Subcutaneous abdominal adipose tissue (tissue), 5 donors: ENCODE data around the gene USP6NL.

Experiments
- H3K27ac ChIP-seq: one replicate; pipeline ENCODE4 v1.7.0; 2013; ENCODE audit warnings: low read depth, mild to moderate bottlenecking, inconsistent platforms, low read length, moderate library complexity
- H3K27me3 ChIP-seq, 5 donors: one replicate each; pipeline ENCODE4 v1.7.0; 2013; ENCODE audit warnings: low read length in 5 of 5, inconsistent platforms in 1 of 5; ENCODE audit not compliant: control insufficient read depth in 5 of 5, insufficient read depth in 4 of 5
- H3K36me3 ChIP-seq, 5 donors: one replicate each; pipeline ENCODE4 v1.7.0; 2013; ENCODE audit warnings: low read length in 5 of 5; ENCODE audit not compliant: control insufficient read depth in 5 of 5, insufficient read depth in 5 of 5
- H3K4me1 ChIP-seq, 5 donors: one replicate each; pipeline ENCODE4 v1.7.0; 2013; ENCODE audit warnings: low read length in 5 of 5, mild to moderate bottlenecking in 3 of 5, moderate library complexity in 1 of 5; ENCODE audit not compliant: control insufficient read depth in 5 of 5, insufficient read depth in 5 of 5
- H3K4me3 ChIP-seq, 5 donors: one replicate each; pipeline ENCODE4 v1.7.0; 2013; ENCODE audit warnings: low read length in 5 of 5, low read depth in 1 of 5
- H3K9ac ChIP-seq, 5 donors: one replicate each; pipeline ENCODE4 v1.7.0; 2013; ENCODE audit warnings: low read length in 5 of 5, mild to moderate bottlenecking in 4 of 5, moderate library complexity in 3 of 5
- H3K9me3 ChIP-seq, 5 donors: one replicate each; pipeline ENCODE4 v1.7.0; 2013; ENCODE audit warnings: low read length in 5 of 5; ENCODE audit not compliant: control insufficient read depth in 5 of 5
- donor health status: healthy.
- donor health status: healthy.
- donor health status: healthy.
- donor health status: healthy.
- donor health status: healthy.

USP6NL gene

DNA sequence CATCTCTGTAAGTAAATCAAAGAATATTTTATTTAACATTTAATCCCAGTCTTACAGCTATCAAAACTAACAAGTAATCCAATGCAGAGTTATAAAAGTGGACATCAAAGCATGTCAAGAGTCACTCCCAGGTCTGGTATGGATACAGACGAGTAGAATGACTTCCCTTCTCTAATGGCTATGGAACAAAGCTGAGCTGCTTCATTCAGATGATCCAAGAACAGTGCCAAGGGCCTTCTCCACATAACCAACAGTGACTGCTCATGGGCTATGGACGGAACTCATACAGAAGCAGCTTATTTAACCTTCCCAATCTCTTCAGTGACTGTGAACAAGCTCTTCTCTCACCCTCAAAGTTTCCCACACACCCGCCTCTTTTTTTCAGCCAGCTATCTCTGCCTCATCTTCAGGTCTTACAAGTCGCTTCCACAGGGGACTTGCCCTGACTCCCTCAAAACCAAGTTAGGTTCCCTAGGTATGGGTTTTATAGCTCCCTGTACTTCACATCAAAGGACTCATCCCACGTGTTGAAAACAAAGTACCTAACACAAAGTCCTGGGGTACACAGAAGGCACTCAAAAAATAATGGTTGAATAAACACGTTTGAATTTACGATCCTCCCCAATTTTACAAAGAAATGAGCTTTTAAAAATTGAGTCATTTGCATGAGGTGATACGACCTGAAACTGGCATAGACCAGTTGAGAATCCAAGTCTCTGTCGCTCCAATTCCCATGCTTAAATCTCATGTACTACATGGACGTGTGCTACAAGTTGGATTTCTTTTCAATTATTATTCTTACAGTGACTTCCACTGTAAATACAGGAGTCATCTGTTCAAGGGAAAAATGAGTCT, 3.1 kb downstream of the USP6NL start:
- Histone ChIP-seq H3K9me3 (no peaks in the 10 kb centered on the region), H3K9ac (no peak overlapping the region), H3K4me1 (peaks cover 0 to 32% (median 20%) of the 10 kb centered on the region in 5 donors), H3K4me3 (no peak overlapping the region), H3K27ac (no peak overlapping the region), H3K27me3 (no peaks in the 10 kb centered on the region), H3K36me3 (no peaks in the 10 kb centered on the region)

DNA sequence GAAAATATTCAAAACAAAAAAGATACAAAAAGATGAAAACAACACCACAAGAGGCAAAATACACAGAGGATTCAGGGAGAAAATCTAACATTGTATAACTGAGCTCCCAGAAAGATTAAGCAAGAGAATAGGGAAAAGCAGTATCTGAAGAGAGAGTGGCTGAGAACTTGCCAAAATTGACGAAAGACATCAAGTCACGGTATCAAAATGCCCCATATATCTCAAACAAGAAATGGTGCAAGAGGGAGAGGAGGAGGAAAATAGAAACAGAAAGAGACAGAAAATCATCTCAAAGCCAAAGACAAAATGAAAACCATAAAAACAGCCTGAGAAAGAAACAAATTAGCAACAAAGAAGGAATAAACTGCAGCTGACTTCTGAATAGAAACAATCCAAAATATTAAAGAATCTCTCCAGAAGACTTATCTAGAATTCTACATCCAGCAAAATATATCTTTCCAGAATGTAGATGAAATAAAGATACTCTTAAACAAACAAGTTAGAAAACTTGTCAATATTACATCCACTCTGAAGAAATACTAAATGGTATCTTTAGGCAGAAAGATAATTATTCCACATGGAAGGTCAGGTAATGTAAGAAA, 5.5 kb downstream of the USP6NL start:
- H3K27me3 ChIP-seq: no peaks in the 10 kb centered on the region
- no peak overlapping the region for H3K9ac ChIP-seq
- H3K4me3 ChIP-seq: no peak overlapping the region
- H3K36me3 ChIP-seq: no peaks in the 10 kb centered on the region
- no peaks in the 10 kb centered on the region for H3K9me3 ChIP-seq
- peaks cover 0 to 24% (median 14%) of the 10 kb centered on the region in 5 donors for H3K4me1 ChIP-seq
- H3K27ac ChIP-seq: no peak overlapping the region

DNA sequence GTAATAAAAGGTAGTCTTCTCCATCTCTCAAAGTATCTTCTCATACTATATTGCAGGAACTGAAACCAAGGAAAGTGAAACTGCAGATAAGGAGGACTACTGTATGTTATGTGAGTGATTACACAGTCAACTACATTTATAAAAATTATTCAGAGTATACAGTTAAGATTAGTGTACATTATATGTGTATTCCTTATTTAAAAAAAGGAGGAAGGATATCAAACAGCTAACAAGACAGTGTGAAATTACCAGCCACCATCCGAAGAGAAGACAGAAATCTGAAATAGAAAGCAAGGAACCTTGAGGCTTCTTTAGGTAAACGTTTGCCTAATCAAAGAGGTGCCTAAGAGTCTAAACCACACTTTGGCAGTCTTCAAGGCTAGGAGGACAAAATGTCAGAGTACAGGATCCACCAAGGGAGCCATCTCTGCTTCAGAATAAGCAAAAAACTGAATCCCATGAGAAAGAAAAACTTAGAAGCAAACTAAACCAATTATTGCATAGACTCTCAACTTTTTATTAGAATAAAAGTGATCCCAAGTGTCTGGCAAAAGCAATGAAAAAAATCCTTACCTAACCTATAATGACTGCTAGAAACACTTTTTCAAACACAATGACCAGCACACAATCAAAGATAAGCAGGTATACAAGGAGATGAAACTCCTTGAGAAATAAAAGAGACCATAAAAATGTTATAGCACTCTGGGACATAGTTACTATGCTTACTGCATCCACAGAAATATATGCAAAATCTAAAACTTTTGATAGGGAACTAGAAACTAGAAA, 6.4 kb downstream of the USP6NL start:
- no peaks in the 10 kb centered on the region for H3K9me3 ChIP-seq
- no peak overlapping the region for H3K27ac ChIP-seq
- H3K36me3 ChIP-seq: no peaks in the 10 kb centered on the region
- peaks cover 0 to 21% (median 7%) of the 10 kb centered on the region in 5 donors for H3K4me1 ChIP-seq
- no peak overlapping the region for H3K9ac ChIP-seq
- H3K27me3 ChIP-seq: no peaks in the 10 kb centered on the region
- no peak overlapping the region for H3K4me3 ChIP-seq

DNA sequence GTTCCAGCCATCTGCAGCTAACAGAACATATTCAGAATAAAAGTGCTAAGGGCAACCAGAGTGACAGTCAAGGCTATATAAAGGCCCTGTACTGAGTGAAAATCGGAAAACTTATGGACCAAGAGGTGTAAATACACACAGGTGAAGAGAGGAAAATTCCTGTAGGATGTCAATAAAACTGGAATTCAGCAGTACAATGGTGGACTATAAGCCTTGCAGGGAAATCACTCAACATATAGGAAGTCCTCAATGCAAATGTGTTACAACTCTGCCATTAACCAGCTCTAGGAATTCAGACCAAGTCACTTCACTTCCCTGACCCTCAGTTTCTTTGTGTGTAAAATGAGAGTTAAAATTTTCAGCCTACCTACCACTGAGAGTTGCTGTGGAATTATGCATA, 7.7 kb downstream of the USP6NL start:
- no peaks in the 10 kb centered on the region for H3K27me3 ChIP-seq
- H3K4me3 ChIP-seq: no peak overlapping the region
- peaks cover 0 to 10% (median 0%) of the 10 kb centered on the region in 5 donors for H3K4me1 ChIP-seq
- H3K36me3 ChIP-seq: no peaks in the 10 kb centered on the region
- H3K27ac ChIP-seq: no peak overlapping the region
- no peak overlapping the region for H3K9ac ChIP-seq
- H3K9me3 ChIP-seq: no peaks in the 10 kb centered on the region

DNA sequence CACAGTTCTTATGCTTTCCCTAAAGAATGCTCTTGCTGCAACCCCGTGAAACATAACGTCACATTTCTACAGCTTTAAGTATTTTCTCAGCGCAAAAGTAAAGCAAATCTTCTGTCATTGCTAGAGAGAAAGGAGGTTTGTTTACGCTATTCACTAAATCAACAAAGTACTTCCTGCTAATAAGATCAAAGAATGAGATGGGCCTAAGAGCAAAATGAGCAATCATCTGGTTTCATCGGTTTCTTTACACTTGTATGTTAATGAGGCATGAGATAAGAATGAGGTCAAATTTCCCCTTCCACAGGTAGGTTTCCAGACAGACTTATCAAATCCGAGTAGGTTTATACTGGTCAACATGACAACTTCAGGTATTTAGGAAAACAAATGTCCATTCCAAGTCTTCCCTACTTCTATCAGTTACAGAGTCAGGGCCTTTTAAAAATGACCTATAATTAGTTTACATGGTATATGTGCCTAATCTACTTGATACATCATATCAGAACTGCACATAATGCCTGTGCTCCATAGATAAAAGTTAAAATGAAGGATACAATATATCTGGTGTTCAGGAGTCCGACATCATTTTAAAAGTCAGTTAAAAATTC, 8.4 kb downstream of the USP6NL start:
- no peak overlapping the region for H3K9ac ChIP-seq

DNA sequence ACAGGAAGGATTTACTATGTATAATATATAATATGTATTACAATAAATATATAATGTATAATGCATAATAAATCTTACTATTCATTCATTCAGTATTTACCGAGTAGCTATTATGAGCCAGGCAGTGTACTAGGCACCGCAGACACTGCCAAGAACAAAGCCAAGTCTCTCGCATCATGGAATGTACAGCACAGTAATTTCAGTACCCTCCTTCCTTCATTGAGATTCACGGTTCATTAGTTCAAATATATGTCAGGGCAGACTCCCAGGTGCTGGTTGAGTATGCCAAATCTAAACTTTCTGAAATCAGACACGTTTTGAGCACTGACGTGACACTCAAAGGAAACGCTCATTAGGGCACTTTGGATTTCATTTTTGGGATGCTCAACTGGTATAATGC, 9.1 kb downstream of the USP6NL start:
- Histone ChIP-seq H3K4me1 (peaks cover 0 to 10% (median 0%) of the 10 kb centered on the region in 5 donors), H3K4me3 (no peak overlapping the region), H3K9me3 (no peaks in the 10 kb centered on the region), H3K36me3 (no peaks in the 10 kb centered on the region), H3K27me3 (no peaks in the 10 kb centered on the region), H3K9ac (no peak overlapping the region), H3K27ac (no peak overlapping the region)

More for the DNA sequence above, 8.4 kb downstream of the USP6NL start:
- Histone ChIP-seq H3K4me3 (no peak overlapping the region), H3K27me3 (no peaks in the 10 kb centered on the region), H3K9me3 (no peaks in the 10 kb centered on the region), H3K36me3 (no peaks in the 10 kb centered on the region), H3K27ac (no peak overlapping the region), H3K4me1 (peaks cover 0 to 10% (median 0%) of the 10 kb centered on the region in 5 donors)

DNA sequence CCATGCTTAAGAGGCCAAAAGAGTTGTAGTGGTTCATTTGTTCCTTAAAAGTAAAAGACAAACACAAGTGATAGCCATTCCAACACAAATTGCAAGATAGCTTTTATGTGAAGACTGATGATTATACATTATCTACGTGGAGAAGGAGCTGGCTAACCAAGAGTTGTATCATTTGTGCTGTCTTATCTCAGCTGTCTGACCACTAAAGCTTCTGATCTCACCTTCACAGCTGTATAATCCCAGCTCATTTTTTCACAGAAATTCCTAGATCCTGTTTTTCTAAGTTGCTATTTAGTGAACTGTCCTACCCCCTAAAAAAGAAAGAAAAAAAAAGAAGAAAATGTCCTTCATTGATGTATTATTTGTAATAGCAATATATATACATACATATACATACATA, 9.8 kb downstream of the USP6NL start:
- peaks cover 0 to 10% (median 0%) of the 10 kb centered on the region in 5 donors for H3K4me1 ChIP-seq

DNA sequence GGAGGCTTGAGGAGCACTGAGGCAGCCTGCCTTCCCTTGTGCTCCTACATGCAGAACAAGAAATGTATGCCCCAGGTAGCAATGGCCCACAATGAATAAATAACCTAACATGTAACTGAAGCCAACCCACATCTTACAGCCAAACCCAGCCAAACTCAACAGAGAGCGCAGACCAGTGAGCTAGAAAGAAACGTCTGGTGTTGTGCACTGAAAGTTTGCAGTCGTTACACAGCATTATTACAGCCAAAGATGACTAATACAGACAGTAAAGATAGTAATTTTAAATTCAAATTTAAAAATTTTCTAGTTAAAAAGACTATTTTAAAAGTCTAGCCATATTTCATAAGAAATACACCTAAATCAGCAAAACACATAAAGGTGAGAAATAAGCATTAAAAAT, 11.2 kb downstream of the USP6NL start:
- H3K27me3 ChIP-seq: no peaks in the 10 kb centered on the region
- no peak overlapping the region for H3K4me3 ChIP-seq
- H3K27ac ChIP-seq: no peak overlapping the region
- H3K4me1 ChIP-seq: peaks cover 0 to 8% (median 4%) of the 10 kb centered on the region in 5 donors
- no peak overlapping the region for H3K9ac ChIP-seq
- H3K36me3 ChIP-seq: no peaks in the 10 kb centered on the region
- no peaks in the 10 kb centered on the region for H3K9me3 ChIP-seq

More for the DNA sequence above, 9.8 kb downstream of the USP6NL start:
- H3K9ac ChIP-seq: no peak overlapping the region
- H3K4me3 ChIP-seq: no peak overlapping the region
- no peaks in the 10 kb centered on the region for H3K36me3 ChIP-seq
- no peaks in the 10 kb centered on the region for H3K27me3 ChIP-seq
- no peak overlapping the region for H3K27ac ChIP-seq
- no peaks in the 10 kb centered on the region for H3K9me3 ChIP-seq

DNA sequence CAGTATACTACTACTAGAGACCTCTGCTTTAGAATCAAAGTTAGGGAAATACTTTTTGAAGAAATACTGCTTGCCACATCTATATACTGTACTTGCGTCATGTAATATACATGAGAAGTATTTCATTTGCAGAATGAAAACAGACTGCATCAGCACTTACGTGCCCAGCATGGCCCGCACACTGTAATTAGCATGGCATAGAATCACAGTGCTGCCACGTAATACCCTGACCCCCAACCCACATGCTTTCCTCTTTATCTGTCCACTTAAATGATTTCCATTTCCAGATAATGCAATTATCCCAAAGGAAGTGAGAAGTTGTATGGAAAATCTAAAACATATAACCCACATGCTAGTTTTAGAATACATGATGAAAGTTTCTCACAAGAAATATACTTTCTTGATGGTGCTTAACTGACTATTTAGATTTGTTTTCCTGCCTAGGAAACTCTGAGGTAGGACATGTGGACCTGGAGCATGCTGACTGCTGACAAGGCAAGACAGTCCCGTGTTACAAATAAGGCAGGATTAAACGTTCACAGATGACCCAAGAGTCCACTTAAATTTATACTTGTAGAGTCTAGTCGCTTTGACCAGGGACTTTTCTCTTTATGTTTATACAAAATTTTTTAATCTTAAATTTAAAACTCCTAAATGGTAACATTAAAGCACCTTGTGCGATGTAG, 12.6 kb downstream of the USP6NL start:
- H3K36me3 ChIP-seq: no peaks in the 10 kb centered on the region
- H3K4me3 ChIP-seq: no peak overlapping the region
- H3K9me3 ChIP-seq: no peaks in the 10 kb centered on the region
- no peaks in the 10 kb centered on the region for H3K27me3 ChIP-seq
- H3K27ac ChIP-seq: no peak overlapping the region
- peak overlapping the region in 1 of 5 donors; percentile 0 for H3K9ac ChIP-seq
- peaks cover 0 to 17% (median 16%) of the 10 kb centered on the region in 5 donors for H3K4me1 ChIP-seq
